Ishikawa (cell line): ENCODE results near the gene BTBD16.

Experiments
- CEBPB ChIP-seq: IDR thresholded peaks from 2 replicates; pipeline ENCODE4 v1.6.1; 2012
- CREB1 ChIP-seq: IDR thresholded peaks from 2 replicates; pipeline ENCODE4 v1.6.1; 2012; ENCODE audit warnings: low read depth
- EGR1 ChIP-seq: IDR thresholded peaks from 2 replicates; pipeline ENCODE4 v1.6.1; 2012
- EP300 ChIP-seq: IDR thresholded peaks from 2 replicates; pipeline ENCODE4 v1.6.1; 2012; ENCODE audit warnings: borderline replicate concordance
- FOXM1 ChIP-seq: IDR thresholded peaks from 2 replicates; pipeline ENCODE4 v1.6.1; 2012; ENCODE audit warnings: low read depth, borderline replicate concordance
- NFIC ChIP-seq: IDR thresholded peaks from 2 replicates; pipeline ENCODE4 v1.6.1; 2012
- RAD21 ChIP-seq: IDR thresholded peaks from 2 replicates; pipeline ENCODE4 v1.6.1; 2012; ENCODE audit warnings: low read depth
- TAF1 ChIP-seq: IDR thresholded peaks from 2 replicates; pipeline ENCODE4 v1.6.1; 2012; ENCODE audit warnings: low read depth, mild to moderate bottlenecking
- TCF12 ChIP-seq: IDR thresholded peaks from 2 replicates; pipeline ENCODE4 v1.6.1; 2012; ENCODE audit warnings: low read depth
- TEAD4 ChIP-seq: IDR thresholded peaks from 2 replicates; pipeline ENCODE4 v1.6.1; 2012
- YY1 ChIP-seq: IDR thresholded peaks from 2 replicates; pipeline ENCODE4 v1.6.1; 2012; ENCODE audit warnings: low read depth
- ZBTB7A ChIP-seq: IDR thresholded peaks from 2 replicates; pipeline ENCODE4 v1.6.1; 2012; ENCODE audit warnings: low read depth
- TF ChIP-seq, protein P1 (sequence below): IDR thresholded peaks from 2 replicates; pipeline ENCODE4 v1.6.1; 2012
- TF ChIP-seq, protein P2 (sequence below): IDR thresholded peaks from 2 replicates; pipeline ENCODE4 v1.6.1; 2012
- TF ChIP-seq, protein P3 (sequence below): IDR thresholded peaks from 2 replicates; pipeline ENCODE4 v1.6.1; 2012; ENCODE audit warnings: low read depth, mild to moderate bottlenecking

BTBD16 gene

DNA sequence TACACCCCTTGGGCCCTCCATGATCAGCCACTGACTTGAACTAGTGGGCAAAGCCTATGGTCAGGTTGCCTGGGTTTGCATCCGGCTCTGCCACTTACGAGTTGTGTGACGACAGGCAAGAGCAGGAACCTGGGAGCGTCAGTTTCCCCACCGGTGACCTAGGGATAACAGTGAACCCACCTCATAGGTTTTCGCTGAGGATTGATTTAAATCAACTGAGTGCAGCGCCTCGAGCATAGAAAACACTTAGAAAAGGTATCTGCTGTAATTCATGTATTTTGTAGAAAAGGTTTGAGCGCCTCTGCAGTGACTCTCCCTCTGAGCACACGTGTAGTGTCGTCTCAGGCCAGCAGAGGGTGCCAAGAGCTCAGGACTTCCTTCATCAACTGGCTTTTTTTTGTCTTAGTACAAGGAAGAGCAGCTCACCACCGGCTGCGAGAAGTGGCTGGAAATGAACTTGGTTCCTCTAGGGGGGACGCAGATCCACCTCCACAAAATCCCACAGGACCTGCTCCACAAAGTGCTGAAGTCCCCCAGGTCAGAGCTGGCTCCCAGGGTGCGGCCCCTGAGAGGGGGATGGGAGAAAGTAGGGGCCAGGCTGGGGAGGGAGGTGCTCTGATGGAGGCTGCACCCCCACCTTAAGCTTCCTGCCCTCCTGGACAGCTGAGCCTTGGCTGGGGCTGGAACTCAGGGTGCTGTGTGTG, 27.7 kb downstream of the BTBD16 start:
- TF ChIP-seq, protein P1, sequence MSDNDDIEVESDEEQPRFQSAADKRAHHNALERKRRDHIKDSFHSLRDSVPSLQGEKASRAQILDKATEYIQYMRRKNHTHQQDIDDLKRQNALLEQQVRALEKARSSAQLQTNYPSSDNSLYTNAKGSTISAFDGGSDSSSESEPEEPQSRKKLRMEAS: peak; percentile 77
- TF ChIP-seq TCF12 (peak; percentile 45; the same call in 1 of the 2 replicates), RAD21 (peak; percentile 100), EP300 (peak; percentile 29; the same call in 1 of the 2 replicates), ZBTB7A (no peak)

DNA sequence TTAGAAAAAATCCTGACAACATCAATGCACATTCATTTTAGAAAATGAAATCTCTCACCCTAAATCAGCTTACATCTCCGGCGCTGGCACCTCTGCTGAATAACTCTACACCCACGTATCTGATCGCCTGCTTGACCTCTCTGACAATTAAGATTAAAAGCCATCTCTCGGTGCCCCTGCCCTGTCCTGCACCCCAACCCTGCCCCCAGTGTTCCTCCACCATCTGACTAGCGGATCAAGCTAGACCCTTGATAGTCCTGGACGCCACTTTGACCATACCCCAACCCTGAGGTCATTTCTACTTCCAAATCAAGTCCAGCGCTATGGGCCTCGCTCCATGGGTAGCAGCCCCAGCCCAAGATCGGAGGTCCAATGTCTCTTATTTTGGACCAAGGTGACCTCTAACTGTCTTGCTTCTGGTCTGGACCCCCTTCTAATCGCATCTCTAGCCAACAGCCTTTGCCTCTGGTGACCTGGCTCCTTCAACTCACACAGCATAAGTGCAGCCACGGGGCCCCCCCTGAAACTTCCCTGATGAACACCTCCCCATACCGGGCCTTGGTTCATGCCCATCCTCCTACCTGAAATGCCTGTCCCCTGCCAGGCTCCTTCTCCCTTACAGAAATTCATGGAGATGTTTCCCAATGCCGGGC, 28.5 kb downstream of the BTBD16 start:
- TF ChIP-seq TCF12: no peak
- no peak for TF ChIP-seq EGR1
- no peak for TF ChIP-seq EP300
- no peak for TF ChIP-seq RAD21
- TF ChIP-seq CREB1: no peak
- TF ChIP-seq, protein P2, sequence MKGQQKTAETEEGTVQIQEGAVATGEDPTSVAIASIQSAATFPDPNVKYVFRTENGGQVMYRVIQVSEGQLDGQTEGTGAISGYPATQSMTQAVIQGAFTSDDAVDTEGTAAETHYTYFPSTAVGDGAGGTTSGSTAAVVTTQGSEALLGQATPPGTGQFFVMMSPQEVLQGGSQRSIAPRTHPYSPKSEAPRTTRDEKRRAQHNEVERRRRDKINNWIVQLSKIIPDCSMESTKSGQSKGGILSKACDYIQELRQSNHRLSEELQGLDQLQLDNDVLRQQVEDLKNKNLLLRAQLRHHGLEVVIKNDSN: no peak
- no peak for TF ChIP-seq NFIC
- no peak for TF ChIP-seq ZBTB7A
- TF ChIP-seq TAF1: no peak

DNA sequence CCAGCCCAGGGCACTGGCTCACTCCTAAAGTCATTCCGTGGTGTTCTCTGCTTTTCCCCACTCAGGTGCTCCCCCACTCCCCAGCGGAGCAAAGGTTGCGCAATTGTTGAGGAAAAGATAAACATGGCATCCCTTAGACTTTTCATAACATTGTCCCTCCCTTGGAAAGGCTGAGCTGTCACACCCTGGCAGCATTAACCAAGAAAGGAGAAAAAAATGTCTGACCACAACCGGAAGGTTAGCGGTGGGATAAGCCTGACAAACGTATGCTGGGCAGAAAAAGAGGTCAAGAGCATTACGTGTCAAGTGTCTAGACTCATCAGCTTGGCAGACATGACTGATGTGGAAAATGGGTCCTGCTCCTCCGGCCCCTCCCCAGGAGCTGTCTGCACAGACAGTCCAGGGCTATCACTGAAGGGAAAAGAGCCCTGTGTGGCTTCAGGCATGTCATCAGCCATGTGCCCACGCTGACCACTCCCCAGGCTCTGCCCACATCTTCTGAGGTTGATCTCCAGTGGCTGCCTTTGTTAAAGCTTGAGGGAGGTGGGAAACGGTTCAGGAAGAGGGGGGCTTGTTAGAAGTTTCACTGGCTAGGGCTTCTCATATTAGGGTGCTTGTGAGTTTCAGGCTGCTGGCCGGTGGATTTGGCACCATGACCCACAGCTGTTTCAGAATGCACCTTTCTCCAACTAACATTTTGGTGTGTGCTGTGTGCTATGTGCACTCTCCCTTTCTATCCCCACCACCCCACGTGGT, 30.1 kb downstream of the BTBD16 start:
- no peak for TF ChIP-seq RAD21
- TF ChIP-seq CEBPB: peak; percentile 94
- TF ChIP-seq FOXM1: no peak

DNA sequence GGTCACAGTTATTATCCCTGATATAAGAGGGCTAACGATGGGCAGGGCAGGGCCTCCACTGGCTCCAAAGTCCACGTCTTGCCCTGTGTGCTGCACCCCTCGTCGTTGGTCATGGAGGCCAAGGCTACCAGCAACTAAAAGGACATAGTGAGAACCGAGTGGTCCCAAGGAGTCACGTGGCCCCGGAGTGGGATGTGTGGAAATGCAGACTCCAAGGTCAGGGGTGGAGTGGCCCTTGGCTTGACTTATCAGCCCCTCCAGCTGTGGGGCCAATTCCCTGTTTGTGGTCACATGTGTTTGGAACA, 30.7 kb downstream of the BTBD16 start:
- TF ChIP-seq RAD21 (no peak), TAF1 (no peak), FOXM1 (no peak), YY1 (no peak), ZBTB7A (no peak), EP300 (no peak), CEBPB (no peak), CREB1 (no peak), EGR1 (no peak)
- TF ChIP-seq, protein P2: no peak
- TF ChIP-seq, protein P3, sequence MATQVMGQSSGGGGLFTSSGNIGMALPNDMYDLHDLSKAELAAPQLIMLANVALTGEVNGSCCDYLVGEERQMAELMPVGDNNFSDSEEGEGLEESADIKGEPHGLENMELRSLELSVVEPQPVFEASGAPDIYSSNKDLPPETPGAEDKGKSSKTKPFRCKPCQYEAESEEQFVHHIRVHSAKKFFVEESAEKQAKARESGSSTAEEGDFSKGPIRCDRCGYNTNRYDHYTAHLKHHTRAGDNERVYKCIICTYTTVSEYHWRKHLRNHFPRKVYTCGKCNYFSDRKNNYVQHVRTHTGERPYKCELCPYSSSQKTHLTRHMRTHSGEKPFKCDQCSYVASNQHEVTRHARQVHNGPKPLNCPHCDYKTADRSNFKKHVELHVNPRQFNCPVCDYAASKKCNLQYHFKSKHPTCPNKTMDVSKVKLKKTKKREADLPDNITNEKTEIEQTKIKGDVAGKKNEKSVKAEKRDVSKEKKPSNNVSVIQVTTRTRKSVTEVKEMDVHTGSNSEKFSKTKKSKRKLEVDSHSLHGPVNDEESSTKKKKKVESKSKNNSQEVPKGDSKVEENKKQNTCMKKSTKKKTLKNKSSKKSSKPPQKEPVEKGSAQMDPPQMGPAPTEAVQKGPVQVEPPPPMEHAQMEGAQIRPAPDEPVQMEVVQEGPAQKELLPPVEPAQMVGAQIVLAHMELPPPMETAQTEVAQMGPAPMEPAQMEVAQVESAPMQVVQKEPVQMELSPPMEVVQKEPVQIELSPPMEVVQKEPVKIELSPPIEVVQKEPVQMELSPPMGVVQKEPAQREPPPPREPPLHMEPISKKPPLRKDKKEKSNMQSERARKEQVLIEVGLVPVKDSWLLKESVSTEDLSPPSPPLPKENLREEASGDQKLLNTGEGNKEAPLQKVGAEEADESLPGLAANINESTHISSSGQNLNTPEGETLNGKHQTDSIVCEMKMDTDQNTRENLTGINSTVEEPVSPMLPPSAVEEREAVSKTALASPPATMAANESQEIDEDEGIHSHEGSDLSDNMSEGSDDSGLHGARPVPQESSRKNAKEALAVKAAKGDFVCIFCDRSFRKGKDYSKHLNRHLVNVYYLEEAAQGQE: no peak

DNA sequence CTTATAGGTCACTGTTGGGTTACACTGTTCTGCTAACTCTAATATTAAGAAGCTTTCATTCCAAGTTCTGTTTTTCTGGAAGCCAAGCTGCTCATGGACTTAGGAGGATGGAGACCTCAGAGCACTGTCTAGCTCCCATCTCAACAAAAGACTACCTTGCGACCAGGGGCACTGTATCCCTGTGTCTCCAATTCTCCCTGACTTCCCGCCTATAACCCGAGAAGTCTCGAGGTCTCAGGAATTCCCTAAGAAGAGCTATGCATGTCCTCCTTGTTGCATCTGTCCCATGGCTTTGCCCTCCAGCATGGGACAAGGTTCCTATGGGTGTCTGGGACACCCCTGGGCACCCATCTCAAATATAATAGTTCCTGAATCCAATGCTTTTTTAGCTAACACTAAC, 31.2 kb downstream of the BTBD16 start:
- TF ChIP-seq, protein P2: no peak

DNA sequence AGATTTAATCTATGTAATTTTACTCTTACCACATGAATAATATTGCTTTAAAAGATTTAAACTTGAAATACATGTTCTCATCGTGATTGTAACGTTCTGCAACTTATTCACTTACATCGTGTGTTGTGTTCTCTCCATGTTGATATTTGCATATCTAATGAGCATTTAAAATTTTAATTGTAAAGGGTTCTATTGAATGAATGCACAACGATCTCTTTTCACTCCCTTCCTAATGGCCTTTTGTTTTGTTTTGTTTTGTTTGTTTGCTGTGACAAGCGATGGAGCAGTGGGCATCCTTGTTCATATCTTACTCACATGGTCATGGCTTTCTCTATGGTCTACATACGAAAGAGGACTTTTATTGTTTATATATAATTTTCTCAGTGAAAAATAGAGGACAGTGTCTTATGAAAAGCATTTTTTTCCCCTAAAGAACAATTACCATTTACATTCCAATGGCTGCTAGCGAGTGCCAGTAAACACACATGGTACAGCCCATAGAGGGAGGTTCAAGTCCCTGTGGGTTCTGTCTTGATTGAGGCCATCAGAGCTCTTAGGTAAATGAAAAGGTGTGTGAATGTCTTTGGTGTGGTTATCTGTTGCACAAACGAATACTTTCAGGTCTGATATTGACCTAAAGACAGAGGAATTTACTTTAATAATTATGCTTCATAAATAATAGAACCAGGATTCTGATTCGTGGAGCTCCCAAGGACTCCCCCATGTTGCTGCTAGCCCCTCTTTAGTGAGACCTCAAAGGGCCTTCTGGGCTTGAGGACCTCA, 32.4 kb downstream of the BTBD16 start:
- TF ChIP-seq EP300: no peak
- TF ChIP-seq CEBPB: no peak
- no peak for TF ChIP-seq ZBTB7A
- no peak for TF ChIP-seq TEAD4
- TF ChIP-seq, protein P3: no peak
- TF ChIP-seq, protein P1: no peak
- TF ChIP-seq EGR1: no peak
- TF ChIP-seq CREB1: no peak
- no peak for TF ChIP-seq RAD21
- no peak for TF ChIP-seq NFIC
- no peak for TF ChIP-seq FOXM1
- TF ChIP-seq YY1: no peak
- no peak for TF ChIP-seq TAF1
- TF ChIP-seq TCF12: no peak
- TF ChIP-seq, protein P2: no peak
